Measurements from ENCODE around the gene ADK.

Gene ADK

GRCh38 chr10:74150204-74150989 lies 624 bp upstream of the ADK start, which contains the start of gene AP3M1:
AP3M1 (minus strand) TSS chr10:74150828; CDS start chr10:74138379, 12,449 bp downstream.
- peak; percentile 78 for DNase-seq

GRCh38 chr10:74151879-74152722 lies 1.1 kb downstream of the ADK start:
- no peak for DNase-seq

- no peak for DNase-seq
Observed at GRCh38 chr10:74153123-74153522, 2.1 kb downstream of the ADK start.

GRCh38 chr10:74153676-74154075 lies 2.7 kb downstream of the ADK start:
- DNase-seq = no peak

GRCh38 chr10:74156919-74157289 lies 5.9 kb downstream of the ADK start:
- DNase-seq = no peak

GRCh38 chr10:74160013-74160412 lies 9.0 kb downstream of the ADK start:
- DNase-seq = no peak

- DNase-seq = no peak
Observed at GRCh38 chr10:74163319-74164068, 12.5 kb downstream of the ADK start.

GRCh38 chr10:74164716-74165529 lies 13.9 kb downstream of the ADK start:
- no peak for DNase-seq

GRCh38 chr10:74165530-74165901 lies 14.5 kb downstream of the ADK start:
- DNase-seq = no peak

- no peak for DNase-seq
Observed at GRCh38 chr10:74167443-74167842, 16.4 kb downstream of the ADK start.

GRCh38 chr10:74171625-74172024 lies 20.6 kb downstream of the ADK start:
- DNase-seq = no peak

GRCh38 chr10:74174521-74174920 lies 23.5 kb downstream of the ADK start:
- DNase-seq = no peak

- DNase-seq = no peak
Observed at GRCh38 chr10:74175510-74176379, 24.7 kb downstream of the ADK start.

- peak; percentile 95 for DNase-seq
Observed at GRCh38 chr10:74176380-74177139, 25.5 kb downstream of the ADK start.

- peak; percentile 60 for DNase-seq
Observed at GRCh38 chr10:74177140-74177677, 26.2 kb downstream of the ADK start.

GRCh38 chr10:74178042-74178791 lies 27.2 kb downstream of the ADK start:
- DNase-seq = no peak

- no peak for DNase-seq
Observed at GRCh38 chr10:74179111-74179710, 28.2 kb downstream of the ADK start.

- no peak for DNase-seq
Observed at GRCh38 chr10:74186678-74187077, 35.7 kb downstream of the ADK start.

GRCh38 chr10:74187237-74187636 lies 36.2 kb downstream of the ADK start:
- no peak for DNase-seq
